AG09309 (cell line): ENCODE results near the gene MKI67.
A peak's percentile ranks its signal among the peaks of the same experiment; 100 is the strongest.

ENCODE experiments used
- DNase-seq: peaks from one replicate; pipeline ENCODE4 v3.0.0-alpha.2; 2010; ENCODE audit warnings: low read depth
- H3K4me3 ChIP-seq: 2 replicates; pipeline ENCODE4 v1.5.1; 2011; ENCODE audit warnings: mild to moderate bottlenecking, low read depth, low read length, moderate library complexity; ENCODE audit not compliant: control insufficient read depth
- TF ChIP-seq, protein P1 (sequence below): IDR thresholded peaks from 2 replicates; pipeline ENCODE4 v1.5.1; 2011; ENCODE audit warnings: mild to moderate bottlenecking, low read depth, low read length, inconsistent platforms; ENCODE audit not compliant: insufficient read depth, control insufficient read depth; ENCODE audit errors: missing control alignments

The MKI67 gene

DNA sequence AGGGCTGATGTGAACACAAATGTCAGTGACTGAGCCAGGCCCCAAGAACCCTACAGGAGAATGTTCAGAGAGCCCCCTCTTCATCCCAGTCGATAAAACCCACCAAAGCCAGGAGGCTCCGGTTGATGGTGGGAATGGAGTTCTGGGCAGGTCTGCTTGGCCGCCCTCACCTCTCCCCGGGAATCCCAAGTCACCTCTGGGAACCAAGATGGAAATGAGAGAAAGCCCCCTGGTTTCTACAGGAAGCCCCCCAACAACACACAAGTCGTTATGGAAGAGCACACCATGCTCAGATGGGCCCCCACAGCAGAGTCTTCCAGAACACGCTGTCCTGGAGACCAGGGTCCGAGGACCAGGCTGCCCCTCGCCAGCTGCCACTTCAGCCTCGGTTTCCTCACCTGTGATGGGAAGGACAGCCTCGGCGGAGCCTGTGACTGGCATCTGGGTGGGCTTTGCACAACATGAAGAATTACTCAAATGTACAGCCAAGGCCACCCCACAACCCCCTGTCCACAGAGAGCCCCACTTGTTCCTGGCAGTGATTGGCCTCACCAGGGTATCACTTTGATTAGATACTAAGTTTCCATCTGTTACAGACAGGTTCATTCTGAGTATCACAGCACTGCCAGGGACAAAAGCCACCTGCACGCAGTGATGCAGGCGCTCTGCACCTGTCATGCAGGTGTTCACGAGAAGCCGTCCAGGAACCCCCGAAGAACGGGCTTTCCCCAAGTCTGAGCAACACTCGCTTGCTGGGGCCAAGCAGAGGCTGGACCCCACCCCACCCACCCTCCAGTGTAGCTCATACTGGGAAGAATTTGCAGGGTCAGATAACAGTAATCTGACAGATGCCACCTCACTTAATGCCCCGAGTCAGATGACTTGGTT is 57.6 kb downstream of the MKI67 start:
- H3K4me3 ChIP-seq, result no peak overlapping the region
- DNase-seq, result no peak
- TF ChIP-seq, protein P1, sequence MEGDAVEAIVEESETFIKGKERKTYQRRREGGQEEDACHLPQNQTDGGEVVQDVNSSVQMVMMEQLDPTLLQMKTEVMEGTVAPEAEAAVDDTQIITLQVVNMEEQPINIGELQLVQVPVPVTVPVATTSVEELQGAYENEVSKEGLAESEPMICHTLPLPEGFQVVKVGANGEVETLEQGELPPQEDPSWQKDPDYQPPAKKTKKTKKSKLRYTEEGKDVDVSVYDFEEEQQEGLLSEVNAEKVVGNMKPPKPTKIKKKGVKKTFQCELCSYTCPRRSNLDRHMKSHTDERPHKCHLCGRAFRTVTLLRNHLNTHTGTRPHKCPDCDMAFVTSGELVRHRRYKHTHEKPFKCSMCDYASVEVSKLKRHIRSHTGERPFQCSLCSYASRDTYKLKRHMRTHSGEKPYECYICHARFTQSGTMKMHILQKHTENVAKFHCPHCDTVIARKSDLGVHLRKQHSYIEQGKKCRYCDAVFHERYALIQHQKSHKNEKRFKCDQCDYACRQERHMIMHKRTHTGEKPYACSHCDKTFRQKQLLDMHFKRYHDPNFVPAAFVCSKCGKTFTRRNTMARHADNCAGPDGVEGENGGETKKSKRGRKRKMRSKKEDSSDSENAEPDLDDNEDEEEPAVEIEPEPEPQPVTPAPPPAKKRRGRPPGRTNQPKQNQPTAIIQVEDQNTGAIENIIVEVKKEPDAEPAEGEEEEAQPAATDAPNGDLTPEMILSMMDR, result no peak

DNA sequence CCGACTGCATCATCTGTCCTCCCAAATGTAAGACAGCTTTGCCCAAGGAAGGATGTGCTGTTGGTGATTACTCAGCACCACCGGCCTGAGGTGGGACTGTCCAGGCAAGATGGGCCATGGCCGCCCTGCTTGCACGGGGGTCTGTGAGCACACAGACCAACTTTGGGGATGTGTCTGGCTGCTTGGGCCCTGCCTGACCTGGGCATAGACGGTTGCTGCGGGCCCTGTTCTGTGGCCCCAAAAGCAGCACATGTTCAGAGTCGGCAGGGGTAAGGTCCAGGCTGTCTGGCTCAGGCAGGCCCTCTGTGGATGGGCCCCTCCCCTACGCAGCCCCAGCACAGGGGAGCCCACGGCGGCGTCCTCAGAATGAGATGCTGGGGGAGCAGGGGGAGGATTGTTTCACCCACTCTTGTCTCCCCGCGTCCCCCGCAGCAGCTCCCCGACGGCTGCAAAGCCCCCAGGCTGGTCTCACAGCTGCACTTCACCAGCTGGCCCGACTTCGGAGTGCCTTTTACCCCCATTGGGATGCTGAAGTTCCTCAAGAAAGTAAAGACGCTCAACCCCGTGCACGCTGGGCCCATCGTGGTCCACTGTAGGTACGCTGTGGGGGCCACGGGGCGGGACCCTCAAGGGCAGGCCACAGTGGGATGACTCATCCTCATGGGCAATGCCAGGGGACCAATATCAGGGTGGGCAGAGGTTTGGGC is 58.4 kb downstream of the MKI67 start:
- TF ChIP-seq, protein P1, result no peak

DNA sequence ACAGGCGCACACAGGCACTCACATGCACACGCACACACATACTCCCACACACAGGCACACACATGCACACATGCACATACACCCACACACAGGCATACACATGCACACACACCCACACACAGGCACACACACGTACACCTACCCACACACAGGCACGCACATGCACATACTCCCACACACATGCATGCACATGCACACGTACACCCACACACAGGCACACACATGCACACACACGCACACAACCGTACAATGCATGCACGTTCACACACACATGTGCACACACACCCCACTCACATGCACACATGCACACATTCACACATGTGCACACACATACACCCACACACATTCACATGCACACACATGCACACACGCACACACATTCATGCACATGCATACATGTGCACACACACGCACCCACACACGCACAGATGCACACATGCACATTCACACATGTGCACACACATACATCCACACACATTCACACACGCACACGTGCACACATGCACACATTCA is 59.3 kb downstream of the MKI67 start:
- TF ChIP-seq, protein P1, result no peak
- no peak overlapping the region for H3K4me3 ChIP-seq
- no peak for DNase-seq

More for the DNA sequence above, 58.4 kb downstream of the MKI67 start:
- DNase-seq, result no peak
- no peak overlapping the region for H3K4me3 ChIP-seq

DNA sequence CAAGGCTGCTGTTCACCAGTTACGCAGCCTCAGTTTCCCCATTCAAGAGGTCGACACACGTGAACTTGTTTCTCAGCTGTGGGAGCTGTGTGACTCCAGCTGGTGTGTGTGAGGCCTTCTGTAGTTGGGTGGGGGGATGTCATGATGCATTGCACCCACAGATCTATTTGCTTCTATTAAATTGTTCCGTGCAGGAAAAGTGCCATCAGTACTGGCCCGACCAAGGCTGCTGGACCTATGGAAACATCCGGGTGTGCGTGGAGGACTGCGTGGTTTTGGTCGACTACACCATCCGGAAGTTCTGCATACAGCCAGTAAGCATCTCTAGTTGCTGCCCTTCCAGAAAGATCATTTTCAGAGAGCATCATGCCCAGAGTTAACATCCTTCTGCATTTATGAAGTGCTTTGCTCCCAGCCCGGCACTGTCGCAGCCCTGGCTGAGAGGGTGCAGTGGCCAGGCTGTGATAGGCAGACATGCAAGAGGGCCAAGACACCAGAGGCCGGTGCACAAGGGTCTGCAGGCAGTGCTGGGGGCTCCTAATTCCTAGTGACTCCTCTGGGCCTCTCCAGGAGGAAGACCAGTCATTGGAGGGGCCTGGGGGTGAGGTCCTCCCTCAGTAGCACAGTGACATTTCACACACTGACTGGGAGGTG is 60.2 kb downstream of the MKI67 start:
- DNase-seq, result no peak
- TF ChIP-seq, protein P1, result no peak
- H3K4me3 ChIP-seq, result no peak overlapping the region

DNA sequence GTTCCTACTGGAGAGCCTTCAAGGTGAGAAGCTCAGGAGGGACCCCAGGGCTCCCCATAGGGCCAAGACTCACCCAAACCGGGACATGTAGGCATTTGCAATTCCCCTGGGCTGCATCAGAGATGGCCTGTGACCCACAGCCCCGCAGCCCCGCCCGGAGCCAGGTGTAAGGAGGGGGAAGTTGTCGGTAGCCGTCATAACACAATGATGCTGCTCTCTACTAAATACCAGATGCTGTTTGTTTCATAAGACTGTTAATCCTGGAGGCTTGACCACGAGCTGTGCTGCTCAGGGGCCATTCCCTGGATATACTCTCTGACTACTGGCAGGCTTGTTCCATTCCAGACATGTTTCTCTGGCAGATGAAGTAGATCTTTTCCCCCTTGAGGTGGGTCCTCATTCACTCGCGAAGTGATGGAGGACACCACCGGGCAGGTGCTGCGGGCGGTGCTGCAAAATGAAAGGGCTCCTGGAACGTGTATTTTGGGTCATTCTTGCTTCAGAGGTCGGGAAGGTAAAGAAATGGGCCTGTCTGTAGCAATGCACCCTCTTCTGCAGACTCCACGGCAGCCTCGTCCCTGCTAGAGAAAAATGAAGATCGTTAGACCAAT is 61.1 kb downstream of the MKI67 start:
- peak; percentile 20 for DNase-seq
- no peak overlapping the region for H3K4me3 ChIP-seq
- TF ChIP-seq, protein P1, result no peak
